Mesendoderm (in vitro differentiated cells): Measurements from ENCODE around the gene MKKS. TPM values are rescaled to one million over a fixed set of nuclear protein-coding genes. Genes with fewer than 3 reads are reported as not detected.

ENCODE experiments used
- DNase-seq: peaks from one replicate; pipeline ENCODE4 v3.0.0; 2013
- H2AK5ac ChIP-seq: 2 replicates; pipeline ENCODE4 v1.6.1; 2013; ENCODE audit warnings: low read length, inconsistent platforms
- H2BK120ac ChIP-seq: 2 replicates; pipeline ENCODE4 v1.6.1; 2013; ENCODE audit warnings: low read depth, mild to moderate bottlenecking, low read length, moderate library complexity, mixed read lengths
- H2BK15ac ChIP-seq: replicated peaks from 2 replicates; pipeline ENCODE4 v1.6.1; 2013; ENCODE audit warnings: low read depth, mild to moderate bottlenecking, moderate library complexity
- H2BK5ac ChIP-seq: 2 replicates; pipeline ENCODE4 v1.6.1; 2013; ENCODE audit warnings: low read length, inconsistent platforms
- H3K18ac ChIP-seq: 2 replicates; pipeline ENCODE4 v1.6.1; 2013; ENCODE audit warnings: mild to moderate bottlenecking, low read length, mixed read lengths
- H3K23ac ChIP-seq: one replicate; pipeline ENCODE4 v1.6.1; 2013; ENCODE audit warnings: low read length
- H3K27ac ChIP-seq: 2 replicates; pipeline ENCODE4 v1.5.1; 2013; ENCODE audit warnings: low read depth, mild to moderate bottlenecking, inconsistent platforms, low read length, moderate library complexity
- H3K27me3 ChIP-seq: 2 replicates; pipeline ENCODE4 v1.6.1; 2013; ENCODE audit warnings: low read length, control low read depth, mild to moderate bottlenecking, inconsistent platforms; ENCODE audit not compliant: insufficient read depth, poor library complexity
- H3K36me3 ChIP-seq: 2 replicates; pipeline ENCODE4 v1.6.1; 2013; ENCODE audit warnings: low read length, inconsistent platforms; ENCODE audit not compliant: control insufficient read depth, insufficient read depth
- H3K4ac ChIP-seq: one replicate; pipeline ENCODE4 v1.6.1; 2013; ENCODE audit warnings: low read depth, mild to moderate bottlenecking, low read length, moderate library complexity
- H3K4me1 ChIP-seq: 2 replicates; pipeline ENCODE4 v1.6.1; 2013; ENCODE audit warnings: low read depth, low read length, inconsistent platforms; ENCODE audit not compliant: control insufficient read depth
- H3K4me2 ChIP-seq: 2 replicates; pipeline ENCODE4 v1.6.1; 2013; ENCODE audit warnings: low read length
- H3K4me3 ChIP-seq: 2 replicates; pipeline ENCODE4 v1.5.1; 2013; ENCODE audit warnings: mild to moderate bottlenecking, low read length
- H3K56ac ChIP-seq: one replicate; pipeline ENCODE4 v1.6.1; 2013; ENCODE audit warnings: low read length
- H3K79me1 ChIP-seq: 2 replicates; pipeline ENCODE4 v1.6.1; 2013; ENCODE audit warnings: low read length, inconsistent platforms
- H3K79me2 ChIP-seq: 2 replicates; pipeline ENCODE4 v1.6.1; 2013; ENCODE audit warnings: mild to moderate bottlenecking, low read length; ENCODE audit not compliant: control insufficient read depth, insufficient read depth
- H3K9ac ChIP-seq: 2 replicates; pipeline ENCODE4 v1.6.1; 2013; ENCODE audit warnings: low read length, inconsistent platforms
- H4K5ac ChIP-seq: one replicate; pipeline ENCODE4 v1.6.1; 2013; ENCODE audit warnings: low read length
- H4K8ac ChIP-seq: one replicate; pipeline ENCODE4 v1.6.1; 2013; ENCODE audit warnings: low read depth, mild to moderate bottlenecking, control low read depth, low read length, moderate library complexity
- WGBS: extraction: QIAGEN DNeasy Blood & Tissue Kit; methylation state at CpG from one replicate; pipeline ENCODE4 v1.1.7; 2013; ENCODE audit warnings: low lambda C conversion rate, missing lambda C conversion rate; ENCODE audit not compliant: insufficient coverage; ENCODE audit errors: extremely low coverage; 5-methylcytosine and 5-hydroxymethylcytosine counted together
- polyA plus RNA-seq, 2 experiments: library from polyadenylated mRNA; stranded (reverse); fragments of 200-250 nt; gene quantifications; one replicate each; pipeline ENCODE4 v1.2.3, GENCODE V29; 2013

Gene MKKS
- 12.4 TPM for polyA plus RNA-seq (2013, experiment 1 of 2)
- polyA plus RNA-seq (2013, experiment 2 of 2) = 12.7 TPM

GRCh38 chr20:10433623-10434466 lies at the start of gene MKKS:
MKKS (minus strand) TSS chr20:10434222; CDS start chr20:10413514, 20,708 bp downstream.
- H2BK120ac ChIP-seq = no peak within 1 kb of the TSS
- H3K27ac ChIP-seq = peak within 1 kb of the TSS; percentile 90
- H3K9ac ChIP-seq = peak within 1 kb of the TSS; percentile 98
- WGBS = no CpG with 5 or more reads among the region's 73 CpGs
- H2BK15ac ChIP-seq = no peak within 1 kb of the TSS
- H4K8ac ChIP-seq = no peak within 1 kb of the TSS
- peak within 1 kb of the TSS; percentile 76 for H3K4me2 ChIP-seq
- H3K36me3 ChIP-seq = no peaks in the 10 kb centered on the region
- peak within 1 kb of the TSS; percentile 90 for H3K4me3 ChIP-seq
- peak within 1 kb of the TSS; percentile 71 for H3K18ac ChIP-seq
- H2BK5ac ChIP-seq = peak within 1 kb of the TSS; percentile 84
- peak within 1 kb of the TSS; percentile 82 for H3K4ac ChIP-seq
- peak within 1 kb of the TSS; percentile 67 for H2AK5ac ChIP-seq
- H3K27me3 ChIP-seq = no peaks in the 10 kb centered on the region
- H3K79me1 ChIP-seq = peaks cover 16% of the 10 kb centered on the region
- H3K79me2 ChIP-seq = peaks cover 25% of the 10 kb centered on the region
- H3K23ac ChIP-seq = peak within 1 kb of the TSS; percentile 90
- peak; percentile 95 for DNase-seq
- H4K5ac ChIP-seq = no peak within 1 kb of the TSS
- peak within 1 kb of the TSS; percentile 98 for H3K56ac ChIP-seq
- H3K4me1 ChIP-seq = no peaks in the 10 kb centered on the region

- Histone ChIP-seq H2BK15ac (no peak overlapping the region), H3K23ac (no peak overlapping the region), H4K8ac (no peak overlapping the region), H3K79me2 (no peaks in the 10 kb centered on the region), H3K36me3 (no peaks in the 10 kb centered on the region), H3K4ac (no peak overlapping the region), H3K27me3 (no peaks in the 10 kb centered on the region), H3K9ac (no peak overlapping the region), H2BK120ac (no peak overlapping the region), H3K56ac (no peak overlapping the region), H2AK5ac (no peak overlapping the region), H4K5ac (no peak overlapping the region), H3K27ac (no peak overlapping the region), H3K4me1 (peaks cover 4% of the 10 kb centered on the region), H2BK5ac (no peak overlapping the region), H3K18ac (no peak overlapping the region), H3K4me2 (no peak overlapping the region), H3K4me3 (no peak overlapping the region), H3K79me1 (no peaks in the 10 kb centered on the region)
- no peak for DNase-seq
- no CpG with 5 or more reads among the region's 2 CpGs for WGBS
These were observed 49.7 kb upstream of the MKKS start for GRCh38 chr20:10483691-10484090.

DNA sequence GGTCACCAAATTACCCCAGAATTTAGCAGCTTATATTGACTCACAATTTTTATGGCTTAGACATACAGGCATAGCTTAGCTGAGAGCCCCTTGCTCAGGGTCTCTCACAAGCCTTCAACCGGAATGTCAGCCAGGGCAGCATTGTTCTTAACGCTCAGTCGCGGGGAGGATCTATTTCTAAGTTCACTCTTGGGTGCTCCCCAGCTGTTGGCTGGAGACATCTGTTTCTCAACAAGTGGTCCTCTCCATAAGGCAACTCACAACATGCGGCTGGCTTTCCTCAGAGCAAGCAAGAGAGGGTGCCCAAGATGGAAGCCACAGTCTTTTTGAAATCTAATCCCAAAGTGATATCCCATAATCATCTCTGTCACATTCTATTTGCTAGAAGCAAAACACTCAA lies 47.7 kb upstream of the MKKS start:
- no CpG with 5 or more reads among the region's 5 CpGs for WGBS
- Histone ChIP-seq H2BK15ac (no peak overlapping the region), H4K5ac (no peak overlapping the region), H3K56ac (no peak overlapping the region), H3K9ac (no peak overlapping the region), H3K79me2 (no peaks in the 10 kb centered on the region), H2AK5ac (no peak overlapping the region), H3K4ac (no peak overlapping the region), H3K36me3 (no peaks in the 10 kb centered on the region), H3K4me2 (no peak overlapping the region), H3K18ac (no peak overlapping the region), H2BK120ac (no peak overlapping the region), H3K27ac (no peak overlapping the region), H3K23ac (no peak overlapping the region), H3K79me1 (no peaks in the 10 kb centered on the region), H4K8ac (no peak overlapping the region), H3K27me3 (no peaks in the 10 kb centered on the region), H3K4me1 (peaks cover 3% of the 10 kb centered on the region), H2BK5ac (no peak overlapping the region), H3K4me3 (no peak overlapping the region)
- DNase-seq = no peak

- Histone ChIP-seq H3K4me1 (peaks cover 7% of the 10 kb centered on the region), H3K56ac (no peak overlapping the region), H2BK120ac (no peak overlapping the region), H3K9ac (no peak overlapping the region), H3K36me3 (no peaks in the 10 kb centered on the region), H3K27ac (no peak overlapping the region), H3K4me3 (no peak overlapping the region), H4K5ac (no peak overlapping the region), H2AK5ac (no peak overlapping the region), H3K79me2 (no peaks in the 10 kb centered on the region), H2BK15ac (no peak overlapping the region), H3K27me3 (no peaks in the 10 kb centered on the region), H3K4ac (no peak overlapping the region), H3K79me1 (peaks cover 2% of the 10 kb centered on the region), H3K4me2 (no peak overlapping the region), H3K23ac (no peak overlapping the region), H3K18ac (no peak overlapping the region), H2BK5ac (no peak overlapping the region), H4K8ac (no peak overlapping the region)
- peak; percentile 56 for DNase-seq
- no CpG with 5 or more reads among the region's 4 CpGs for WGBS
These were observed 44.9 kb upstream of the MKKS start for GRCh38 chr20:10478930-10479329.

DNA sequence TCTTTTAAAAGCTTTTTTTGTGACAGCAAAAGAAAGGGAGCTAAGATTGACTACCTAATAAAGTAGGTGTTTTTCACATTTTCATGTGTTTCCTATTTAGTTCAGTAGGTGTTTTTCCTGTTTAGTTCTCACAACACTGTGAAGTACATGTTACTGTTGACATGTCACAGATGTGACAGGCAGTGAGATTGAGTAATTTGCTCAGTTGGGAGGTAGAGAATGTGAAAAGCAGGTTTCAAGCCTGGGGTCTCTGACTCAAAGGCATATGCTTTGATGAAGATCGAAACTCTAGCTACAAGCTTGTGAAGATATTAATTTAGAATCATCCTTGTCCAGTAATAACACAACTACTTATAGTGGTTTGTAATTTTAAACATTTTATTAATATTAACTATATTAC lies 44.2 kb upstream of the MKKS start:
- Histone ChIP-seq H2BK15ac (no peak overlapping the region), H3K79me2 (no peaks in the 10 kb centered on the region), H2BK5ac (no peak overlapping the region), H3K4me1 (peaks cover 7% of the 10 kb centered on the region), H3K23ac (no peak overlapping the region), H3K56ac (no peak overlapping the region), H4K5ac (no peak overlapping the region), H3K27ac (no peak overlapping the region), H4K8ac (no peak overlapping the region), H3K18ac (no peak overlapping the region), H3K4me3 (no peak overlapping the region), H3K9ac (no peak overlapping the region), H3K79me1 (peaks cover 2% of the 10 kb centered on the region), H2BK120ac (no peak overlapping the region), H3K4ac (no peak overlapping the region), H3K36me3 (no peaks in the 10 kb centered on the region), H3K4me2 (no peak overlapping the region), H3K27me3 (no peaks in the 10 kb centered on the region), H2AK5ac (no peak overlapping the region)
- no CpG with 5 or more reads among the region's 1 CpG for WGBS
- DNase-seq = no peak
